MCF 10A (cell line): ENCODE data around the gene SPOCK2. TPM values are rescaled to one million over a fixed set of nuclear protein-coding genes. Genes with fewer than 3 reads are reported as not detected.

ENCODE experiments used
- BruUV-seq: library from RNA; stranded (reverse); fragments of 400-500 nt; replicated peaks from 2 replicates; lab custom pipeline; 2021; lab: Mats Ljungman, UMichigan
- CTCF ChIA-PET: fragments of 300-600 bp; sonication (Branson Sonifier 250); formaldehyde crosslinking; extraction: SDS; loops from one replicate; lab custom pipeline; 2021; ENCODE audit warnings: antibody characterized with exemption, inconsistent platforms; lab: Yijun Ruan, JAX
- POLR2A ChIA-PET: fragments of 300-600, 350-650 bp; sonication (Branson Sonifier 250); formaldehyde crosslinking; extraction: SDS; loops from one replicate; lab custom pipeline; 2020; ENCODE audit warnings: antibody characterized with exemption, inconsistent platforms; lab: Yijun Ruan, JAX
- DNase-seq: peaks from one replicate; pipeline ENCODE4 v3.0.0-alpha.2; 2018; ENCODE audit not compliant: unreplicated experiment
- H3K27ac Mint-ChIP-seq: one replicate; pipeline ENCODE4 v1.8.0; 2022; ENCODE audit warnings: mild to moderate bottlenecking, low read depth, mixed read lengths; ENCODE audit not compliant: unreplicated experiment
- H3K27me3 Mint-ChIP-seq: one replicate; pipeline ENCODE4 v1.8.0; 2022; ENCODE audit warnings: mixed read lengths; ENCODE audit not compliant: insufficient read depth, unreplicated experiment
- H3K36me3 Mint-ChIP-seq: one replicate; pipeline ENCODE4 v1.8.0; 2022; ENCODE audit warnings: mild to moderate bottlenecking, moderate library complexity, mixed read lengths; ENCODE audit not compliant: insufficient read depth, unreplicated experiment
- H3K4me1 Mint-ChIP-seq: one replicate; pipeline ENCODE4 v1.8.0; 2022; ENCODE audit warnings: mixed read lengths; ENCODE audit not compliant: insufficient read depth, unreplicated experiment
- H3K4me3 Mint-ChIP-seq: one replicate; pipeline ENCODE4 v1.8.0; 2022; ENCODE audit warnings: mild to moderate bottlenecking, moderate library complexity, mixed read lengths; ENCODE audit not compliant: unreplicated experiment
- H3K9me3 Mint-ChIP-seq: one replicate; pipeline ENCODE4 v1.8.0; 2022; ENCODE audit warnings: mixed read lengths; ENCODE audit not compliant: unreplicated experiment
- intact Hi-C: fragments of 100-400 bp; cut with micrococcal nuclease; formaldehyde crosslinking; loops from 2 replicates; pipeline ENCODE4 v1.14.1; 2022
- total RNA-seq: library from RNA; stranded (reverse); gene quantifications from 2 replicates; pipeline ENCODE4 v1.2.3, GENCODE V29; 2022
- TF ChIP-seq, protein P1 (sequence below): fragments of 200-600 bp; IDR thresholded peaks from one replicate; pipeline ENCODE4 v1.8.0; 2022; ENCODE audit warnings: antibody characterized with exemption, mild to moderate bottlenecking; ENCODE audit not compliant: unreplicated experiment

SPOCK2 gene
- total RNA-seq, 1 experiment from 2014 or later: 1.2 TPM

- Mint-ChIP-seq H3K36me3 (peaks cover 4% of the 10 kb centered on the region), H3K4me1 (peaks cover 16% of the 10 kb centered on the region), H3K9me3 (no peaks in the 10 kb centered on the region), H3K27ac (no peak overlapping the region), H3K27me3 (no peaks in the 10 kb centered on the region), H3K4me3 (no peak overlapping the region)
- DNase-seq: no peak
- CTCF ChIA-PET: interaction anchor here (1.1 kb wide), 2 partner anchors 17 to 61 kb away, joined by 4 to 6 read pairs; no protein-coding TSS in a partner anchor
- POLR2A ChIA-PET: interaction anchor here (0.9 to 1.1 kb wide), 2 partner anchors 22 to 304 kb away, joined by 3 read pairs; no protein-coding TSS in a partner anchor
- BruUV-seq: no TSS peak
- TF ChIP-seq, protein P1, sequence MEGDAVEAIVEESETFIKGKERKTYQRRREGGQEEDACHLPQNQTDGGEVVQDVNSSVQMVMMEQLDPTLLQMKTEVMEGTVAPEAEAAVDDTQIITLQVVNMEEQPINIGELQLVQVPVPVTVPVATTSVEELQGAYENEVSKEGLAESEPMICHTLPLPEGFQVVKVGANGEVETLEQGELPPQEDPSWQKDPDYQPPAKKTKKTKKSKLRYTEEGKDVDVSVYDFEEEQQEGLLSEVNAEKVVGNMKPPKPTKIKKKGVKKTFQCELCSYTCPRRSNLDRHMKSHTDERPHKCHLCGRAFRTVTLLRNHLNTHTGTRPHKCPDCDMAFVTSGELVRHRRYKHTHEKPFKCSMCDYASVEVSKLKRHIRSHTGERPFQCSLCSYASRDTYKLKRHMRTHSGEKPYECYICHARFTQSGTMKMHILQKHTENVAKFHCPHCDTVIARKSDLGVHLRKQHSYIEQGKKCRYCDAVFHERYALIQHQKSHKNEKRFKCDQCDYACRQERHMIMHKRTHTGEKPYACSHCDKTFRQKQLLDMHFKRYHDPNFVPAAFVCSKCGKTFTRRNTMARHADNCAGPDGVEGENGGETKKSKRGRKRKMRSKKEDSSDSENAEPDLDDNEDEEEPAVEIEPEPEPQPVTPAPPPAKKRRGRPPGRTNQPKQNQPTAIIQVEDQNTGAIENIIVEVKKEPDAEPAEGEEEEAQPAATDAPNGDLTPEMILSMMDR: no peak
- intact Hi-C loops: no loop called here
Measured at GRCh38 chr10:72031706-72032105, 56.6 kb downstream of the SPOCK2 start.

DNA sequence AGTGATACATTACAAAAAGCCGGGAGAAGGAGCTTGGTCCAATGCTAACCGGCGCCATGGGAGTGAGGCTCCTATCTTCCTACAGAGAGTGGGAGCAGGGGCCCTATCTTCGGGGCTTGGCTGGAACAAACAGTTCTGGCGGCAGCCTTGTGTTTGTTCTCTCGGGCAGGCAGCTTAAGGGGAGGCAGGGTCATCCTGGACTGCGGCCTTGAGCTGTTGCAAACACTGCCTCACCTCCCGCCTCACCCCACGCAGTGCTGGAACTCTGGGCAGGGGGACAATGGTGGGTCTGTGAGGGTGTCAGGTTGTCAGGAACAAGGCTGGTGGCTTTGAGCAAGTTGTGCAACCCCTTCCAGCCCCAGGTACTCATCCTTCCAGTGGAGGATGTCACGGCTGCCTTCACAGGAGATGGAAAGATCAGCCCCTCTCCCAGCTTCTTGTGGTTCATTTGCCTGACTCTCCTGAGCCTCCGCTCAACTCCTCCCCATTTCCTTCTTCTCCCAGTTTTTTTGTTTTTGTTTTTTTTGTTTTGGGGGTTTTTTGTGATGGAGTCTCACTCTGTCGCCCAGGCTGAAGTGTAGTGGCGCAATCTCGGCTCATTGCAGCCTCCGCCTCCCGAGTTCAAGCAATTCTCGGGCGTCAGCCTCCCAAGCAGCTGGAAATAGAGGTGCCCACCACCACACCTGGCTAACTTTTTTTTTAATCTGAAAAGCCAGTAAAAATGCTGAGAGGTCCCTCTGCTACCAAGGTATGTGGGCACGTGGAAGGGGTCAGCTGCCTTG is 57.4 kb downstream of the SPOCK2 start:
- no TSS peak for BruUV-seq
- Mint-ChIP-seq H3K27me3 (no peaks in the 10 kb centered on the region), H3K4me1 (peaks cover 19% of the 10 kb centered on the region), H3K36me3 (peaks cover 4% of the 10 kb centered on the region), H3K4me3 (no peak overlapping the region), H3K9me3 (no peaks in the 10 kb centered on the region), H3K27ac (no peak overlapping the region)
- CTCF ChIA-PET: interaction anchor here (1.1 kb wide), 1 partner anchor 60 kb away, joined by 4 read pairs; no protein-coding TSS in a partner anchor
- intact Hi-C loops: no loop called here
- TF ChIP-seq, protein P1: no peak
- POLR2A ChIA-PET: no interaction called here
- no peak for DNase-seq

GRCh38 chr10:72029414-72029813 is 58.9 kb downstream of the SPOCK2 start:
- CTCF ChIA-PET: interaction anchor here (0.6 to 0.8 kb wide), 4 partner anchors 15 to 299 kb away, joined by 3 to 4 read pairs (median 3); no protein-coding TSS in a partner anchor
- TF ChIP-seq, protein P1: no peak
- no TSS peak for BruUV-seq
- H3K4me3 Mint-ChIP-seq: no peak overlapping the region
- no peak overlapping the region for H3K27ac Mint-ChIP-seq
- intact Hi-C loops: no loop called here
- H3K36me3 Mint-ChIP-seq: peaks cover 4% of the 10 kb centered on the region
- no peak for DNase-seq
- H3K4me1 Mint-ChIP-seq: peaks cover 19% of the 10 kb centered on the region
- POLR2A ChIA-PET: interaction anchor here (0.5 kb wide), 1 partner anchor 89 kb away, joined by 3 read pairs; no protein-coding TSS in a partner anchor
- no peaks in the 10 kb centered on the region for H3K27me3 Mint-ChIP-seq
- H3K9me3 Mint-ChIP-seq: no peaks in the 10 kb centered on the region

- no TSS peak for BruUV-seq
- H3K9me3 Mint-ChIP-seq: no peaks in the 10 kb centered on the region
- peak; percentile 23 for DNase-seq
- H3K27me3 Mint-ChIP-seq: no peaks in the 10 kb centered on the region
- H3K27ac Mint-ChIP-seq: peak overlapping the region; percentile 49
- ChIA-PET CTCF (no interaction called here), POLR2A (interaction anchor here (1.6 kb wide), 1 partner anchor 16 kb away, joined by 4 read pairs; no protein-coding TSS in a partner anchor)
- TF ChIP-seq, protein P1: no peak
- H3K4me3 Mint-ChIP-seq: no peak overlapping the region
- peaks cover 19% of the 10 kb centered on the region for H3K4me1 Mint-ChIP-seq
- intact Hi-C loops: no loop called here
- peaks cover 4% of the 10 kb centered on the region for H3K36me3 Mint-ChIP-seq
Measured at GRCh38 chr10:72027498-72027897, 60.9 kb downstream of the SPOCK2 start.
